Endothelial cell of hepatic sinusoid (primary cell): Measurements from ENCODE around the gene ZBED1.
"Not testable (repeated sequence)": the region's sequence is repeated elsewhere in the genome, so short reads cannot be mapped to it uniquely, and the experiment has no call there.

Source experiments
- in situ Hi-C: cut with HindIII; loops from 2 replicates; pipeline ENCODE4 v1.10.0; 2017; ENCODE audit warnings: low sequenced_read_pairs

Gene ZBED1

DNA sequence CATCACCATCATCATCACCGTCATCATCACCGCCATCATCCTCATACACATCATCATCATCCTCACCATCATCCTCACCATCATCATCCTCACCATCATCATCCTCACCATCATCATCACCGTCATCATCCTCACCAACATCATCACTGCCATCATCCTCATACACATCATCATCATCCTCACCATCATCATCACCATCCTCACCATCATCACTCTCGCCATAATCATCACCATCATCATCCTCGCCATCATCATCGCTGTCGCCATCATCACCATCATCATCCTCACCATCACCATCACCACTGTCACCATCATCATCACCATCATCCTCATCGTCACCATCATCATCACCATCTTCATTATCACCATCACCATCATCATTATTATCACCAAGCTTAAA lies 19.8 kb upstream of the ZBED1 start:
- in situ Hi-C loops, result no loop called here

GRCh38 chrX:2519638-2520037 lies 18.9 kb upstream of the ZBED1 start:
- in situ Hi-C loops, result not testable (repeated sequence)

GRCh38 chrX:2517055-2517454 lies 16.3 kb upstream of the ZBED1 start:
- in situ Hi-C loops, result no loop called here

DNA sequence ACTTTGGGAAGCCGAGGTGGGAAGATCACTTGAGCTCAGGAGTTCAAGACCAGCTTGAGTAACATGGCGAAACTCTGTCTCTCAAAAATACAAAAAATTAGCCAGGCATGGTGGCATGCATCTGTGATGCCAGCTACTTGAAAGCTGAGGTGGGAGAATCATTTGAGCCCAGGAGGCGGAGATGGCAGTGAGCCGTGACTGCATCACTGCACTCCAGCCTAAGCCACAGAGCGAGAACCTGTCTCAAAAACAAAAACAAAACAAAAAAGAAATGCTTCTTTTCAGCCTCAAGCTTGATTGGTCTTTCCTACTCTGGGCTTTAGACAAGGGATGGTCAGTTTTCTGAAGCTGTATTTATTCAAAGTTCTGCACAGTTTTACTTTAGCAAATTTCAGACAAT lies 15.8 kb upstream of the ZBED1 start:
- in situ Hi-C loops, result no loop called here

DNA sequence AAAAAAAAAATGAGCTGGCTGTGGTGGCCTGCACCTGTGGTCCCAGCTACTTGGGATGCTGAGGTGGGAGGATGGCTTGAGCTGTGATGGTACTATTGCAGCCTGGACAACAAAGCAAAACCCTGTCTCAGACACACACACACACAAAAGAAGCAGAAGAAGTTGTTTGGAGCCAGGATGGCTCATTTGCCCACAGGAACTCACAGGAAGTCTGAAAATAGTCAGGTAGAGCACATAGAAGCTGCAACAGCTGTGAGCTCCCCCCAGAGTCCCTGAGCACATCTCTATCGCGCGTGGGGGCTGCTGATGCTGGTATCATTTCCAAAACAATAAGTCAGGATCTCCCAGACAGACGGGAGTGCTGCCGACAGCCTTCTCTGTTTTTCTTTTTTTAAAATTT lies 13.4 kb upstream of the ZBED1 start:
- in situ Hi-C loops, result no loop called here

DNA sequence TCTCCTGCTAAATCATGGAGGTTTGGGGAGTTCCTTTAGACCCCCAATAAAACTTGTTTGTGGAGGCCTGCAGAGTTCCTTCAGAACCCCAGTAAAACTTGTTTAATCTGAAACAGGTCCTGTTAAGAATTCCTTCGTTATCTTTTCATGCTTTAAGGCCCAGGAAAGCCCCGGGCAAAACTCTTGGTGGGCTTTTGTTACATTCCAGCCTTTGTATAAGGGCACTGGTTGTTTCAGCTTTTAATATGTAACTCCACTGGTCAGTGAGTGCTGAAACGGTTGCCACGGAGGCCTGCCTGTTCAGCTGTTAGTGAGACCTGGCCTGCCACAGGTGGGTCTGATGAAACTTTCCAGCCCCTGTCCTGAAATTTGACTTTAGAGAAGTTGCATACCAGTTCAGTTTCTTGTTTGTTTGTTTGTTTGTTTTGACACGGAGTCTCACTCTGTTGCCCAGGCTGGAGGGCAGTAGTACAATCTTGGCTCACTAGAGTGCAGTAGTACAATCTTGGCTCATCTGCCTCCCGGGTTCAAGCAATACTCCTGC lies 12.4 kb upstream of the ZBED1 start:
- in situ Hi-C loops, result no loop called here

GRCh38 chrX:2512501-2512900 lies 11.7 kb upstream of the ZBED1 start:
- in situ Hi-C loops, result no loop called here

- in situ Hi-C loops, result no loop called here
These were observed 10.6 kb upstream of the ZBED1 start for GRCh38 chrX:2511326-2511725.

- in situ Hi-C loops, result no loop called here
These were observed 8.0 kb upstream of the ZBED1 start for GRCh38 chrX:2508648-2509335.

DNA sequence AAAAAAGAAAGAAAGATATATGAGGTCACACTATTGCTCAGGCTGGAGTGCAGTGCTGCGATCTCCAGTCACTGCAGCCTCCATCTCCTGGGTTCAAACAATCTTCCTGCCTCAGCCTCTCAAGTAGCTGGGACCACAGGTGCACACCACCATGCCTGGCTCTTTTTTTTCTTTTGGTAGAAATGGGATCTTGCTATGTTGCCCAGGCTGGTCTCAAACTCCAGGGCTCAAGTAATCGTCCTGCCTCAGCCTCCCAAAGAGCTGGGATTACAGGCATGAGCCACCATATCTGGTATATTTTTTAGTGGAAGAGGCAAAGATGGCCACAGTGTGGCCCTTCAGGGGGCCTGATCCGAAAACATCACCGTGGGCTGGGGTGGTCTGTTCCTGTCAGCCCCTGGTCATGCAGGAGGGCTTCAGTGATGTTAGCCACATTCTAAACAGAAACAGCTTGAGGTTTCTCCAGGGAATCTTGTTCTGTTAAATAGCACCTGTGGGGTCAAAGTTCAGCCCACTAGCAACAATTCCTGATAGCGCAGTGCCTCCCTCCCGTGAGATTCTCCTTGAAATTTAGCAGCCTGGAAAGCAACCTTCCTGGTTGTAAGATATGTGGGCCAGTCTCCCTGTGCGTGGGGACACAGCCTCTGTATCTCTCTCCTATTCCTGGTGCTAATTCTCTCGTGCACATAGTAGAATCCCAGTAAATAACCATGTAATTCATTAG lies 7.3 kb upstream of the ZBED1 start:
- in situ Hi-C loops, result no loop called here

GRCh38 chrX:2507196-2507595 lies 6.4 kb upstream of the ZBED1 start:
- in situ Hi-C loops, result no loop called here

GRCh38 chrX:2505341-2505740 lies 4.6 kb upstream of the ZBED1 start:
- in situ Hi-C loops, result not testable (repeated sequence)

- in situ Hi-C loops, result no loop called here
These were observed 4.0 kb upstream of the ZBED1 start for GRCh38 chrX:2504706-2505332.

- in situ Hi-C loops, result no loop called here
These were observed 3.1 kb upstream of the ZBED1 start for GRCh38 chrX:2503591-2504500.

DNA sequence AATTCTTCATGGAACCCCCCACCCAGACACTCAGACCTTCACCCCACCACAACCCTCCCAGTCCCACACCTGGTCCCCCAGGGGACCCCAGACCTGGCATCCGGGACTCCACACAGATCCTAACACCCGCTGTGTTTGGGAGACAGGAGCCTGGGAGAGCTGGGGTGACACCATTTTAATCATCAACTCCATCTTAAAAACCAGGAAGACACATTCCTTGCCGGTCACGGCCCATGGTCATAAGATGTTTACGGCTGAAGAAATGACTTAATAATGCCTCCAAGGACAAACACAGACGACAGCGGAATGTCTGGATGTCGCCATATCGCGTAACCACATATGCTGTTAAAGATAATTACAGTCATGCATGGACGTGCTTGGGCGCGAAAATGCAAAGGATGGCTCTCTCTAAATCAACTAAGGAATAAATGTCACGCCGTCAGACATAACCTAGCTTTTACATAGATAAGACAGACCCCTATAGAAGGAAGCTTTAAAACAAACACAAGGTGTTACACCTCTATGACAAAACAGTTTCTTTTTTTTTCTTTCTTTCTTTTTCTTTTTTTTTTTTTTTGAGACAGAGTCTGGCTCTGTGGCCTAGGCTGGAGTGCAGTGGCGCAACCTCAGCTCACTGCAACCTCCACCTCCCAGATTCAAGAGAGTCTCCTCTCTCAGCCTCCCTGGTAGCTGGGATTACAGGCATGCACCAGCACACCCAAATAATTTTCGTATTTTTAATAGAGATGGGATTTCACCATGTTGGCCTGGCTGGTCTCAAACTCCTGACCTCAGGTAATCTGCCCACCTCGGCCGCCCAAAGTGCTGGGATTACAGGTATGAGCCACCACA lies 2.1 kb upstream of the ZBED1 start:
- in situ Hi-C loops, result no loop called here

DNA sequence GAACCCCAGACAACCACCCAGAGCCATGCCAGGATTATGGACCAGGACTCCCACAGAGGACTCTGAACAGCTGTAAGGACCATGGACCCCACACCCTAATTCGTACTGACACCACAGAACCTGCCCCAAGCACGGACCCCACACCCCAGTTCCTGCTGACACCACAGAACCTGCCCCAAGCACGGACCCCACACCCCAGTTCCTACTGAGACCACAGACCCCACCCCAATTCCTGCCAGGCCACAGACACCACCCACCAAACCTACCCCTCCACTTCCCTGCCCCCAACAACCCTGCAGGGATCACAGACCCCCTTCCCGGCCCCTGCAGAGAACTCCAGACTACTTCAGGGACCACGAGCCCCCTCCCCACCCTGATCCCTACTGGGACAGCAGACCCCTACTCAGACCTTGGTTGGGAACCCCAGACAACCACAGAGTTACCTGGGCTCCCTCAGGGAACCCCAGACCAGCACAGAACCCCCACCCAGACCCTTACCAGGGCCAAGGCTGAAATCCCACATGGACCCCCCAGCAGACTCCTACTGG lies 1.4 kb upstream of the ZBED1 start:
- in situ Hi-C loops, result no loop called here

GRCh38 chrX:2501559-2502102 lies 855 bp upstream of the ZBED1 start:
- in situ Hi-C loops, result no loop called here

GRCh38 chrX:2500091-2500802 lies 529 bp downstream of the ZBED1 start:
- in situ Hi-C loops, result no loop called here

DNA sequence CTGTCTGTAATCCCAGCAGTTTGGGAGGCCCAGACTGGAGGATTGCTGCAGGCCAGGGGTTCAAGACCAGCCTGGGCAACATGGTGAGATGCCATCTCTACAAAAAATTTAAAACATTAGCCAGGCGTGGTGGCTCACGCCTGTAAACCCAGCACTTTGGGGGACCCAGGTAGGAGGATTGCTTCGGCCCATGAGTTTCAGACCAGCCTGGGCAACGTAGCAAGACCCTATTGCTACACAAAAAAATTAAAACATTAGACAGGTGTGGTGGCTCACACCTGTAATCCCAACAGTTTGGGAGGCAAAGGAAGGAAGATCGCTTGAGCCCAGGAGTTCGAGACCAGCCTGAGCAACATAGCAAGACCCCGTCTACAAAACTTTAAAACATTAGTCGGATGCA lies 1.3 kb downstream of the ZBED1 start:
- in situ Hi-C loops, result loop anchor here (5.0 kb wide), 2 partner anchors 37 to 77 kb away; no protein-coding TSS in a partner anchor
